Pulmonary artery endothelial cell (primary cell): ENCODE measurements around the gene NACAD. TPM values are rescaled to one million over a fixed set of nuclear protein-coding genes. Genes with fewer than 3 reads are reported as not detected.

Experiments
- DNase-seq: peaks from one replicate; pipeline ENCODE4 v3.0.0-alpha.2; 2011; ENCODE audit warnings: low read depth, low spot score
- total RNA-seq: library from RNA; depleted of rRNA; stranded (reverse); fragments of >200 nt; gene quantifications from 2 replicates; pipeline ENCODE4 v1.2.3, GENCODE V29; 2014

NACAD gene
- total RNA-seq, 1 donor from 2014 or later = 0.59 TPM

GRCh38 chr7:45075355-45075644 lies 13.5 kb downstream of the NACAD start:
- no peak for DNase-seq

GRCh38 chr7:45074528-45075354 lies 14.0 kb downstream of the NACAD start:
- no peak for DNase-seq

- DNase-seq = no peak
These were observed 14.8 kb downstream of the NACAD start for GRCh38 chr7:45073786-45074527.

GRCh38 chr7:45073031-45073785 lies 15.6 kb downstream of the NACAD start:
- DNase-seq = no peak

GRCh38 chr7:45072131-45073030 lies 16.4 kb downstream of the NACAD start:
- DNase-seq = no peak

- DNase-seq = no peak
These were observed 17.2 kb downstream of the NACAD start for GRCh38 chr7:45071528-45071927.

GRCh38 chr7:45070254-45070642 lies 18.5 kb downstream of the NACAD start:
- DNase-seq = no peak

- no peak for DNase-seq
These were observed 19.1 kb downstream of the NACAD start for GRCh38 chr7:45069444-45070253.

- DNase-seq = no peak
These were observed 20.3 kb downstream of the NACAD start for GRCh38 chr7:45068236-45069023.

GRCh38 chr7:45067582-45067981 lies 21.2 kb downstream of the NACAD start:
- DNase-seq = no peak

- no peak for DNase-seq
These were observed 22.4 kb downstream of the NACAD start for GRCh38 chr7:45066409-45066808.

- no peak for DNase-seq
These were observed 23.5 kb downstream of the NACAD start for GRCh38 chr7:45065031-45065995.

GRCh38 chr7:45064047-45064725 lies 24.6 kb downstream of the NACAD start:
- DNase-seq = no peak

- no peak for DNase-seq
These were observed 26.9 kb downstream of the NACAD start for GRCh38 chr7:45061806-45062425.

GRCh38 chr7:45061352-45061751 lies 27.4 kb downstream of the NACAD start:
- no peak for DNase-seq

- DNase-seq = no peak
These were observed 28.5 kb downstream of the NACAD start for GRCh38 chr7:45060295-45060694.

- no peak for DNase-seq
These were observed 30.9 kb downstream of the NACAD start for GRCh38 chr7:45057878-45058277.
